Chondrocyte (in vitro differentiated cells): Measurements from ENCODE around the gene GALR1. TPM values are rescaled to one million over a fixed set of nuclear protein-coding genes. Genes with fewer than 3 reads are reported as not detected.

Source experiments
- DNase-seq: peaks from one replicate; pipeline ENCODE4 v3.0.0; 2021; ENCODE audit warnings: mixed read lengths, low spot score
- H3K27ac Mint-ChIP-seq: one replicate; pipeline ENCODE4 v1.8.0; 2021; ENCODE audit warnings: mild to moderate bottlenecking, moderate library complexity, mixed read lengths; ENCODE audit not compliant: unreplicated experiment
- H3K27me3 Mint-ChIP-seq: 2 replicates; pipeline ENCODE4 v1.8.0; 2021; ENCODE audit warnings: low read depth, mixed read lengths
- H3K36me3 Mint-ChIP-seq: 2 replicates; pipeline ENCODE4 v1.8.0; 2021; ENCODE audit warnings: low read depth, mixed read lengths
- H3K4me1 Mint-ChIP-seq: 2 replicates; pipeline ENCODE4 v1.8.0; 2021; ENCODE audit warnings: low read depth, mild to moderate bottlenecking, mixed read lengths
- H3K4me3 Mint-ChIP-seq: one replicate; pipeline ENCODE4 v1.8.0; 2021; ENCODE audit warnings: mild to moderate bottlenecking, moderate library complexity, mixed read lengths; ENCODE audit not compliant: unreplicated experiment
- H3K9me3 Mint-ChIP-seq: 2 replicates; pipeline ENCODE4 v1.8.0; 2021; ENCODE audit warnings: low read depth, mixed read lengths
- CTCF ChIP-seq: fragments of 200-600 bp; sonication (generic); IDR thresholded peaks from 2 replicates; pipeline ENCODE4 v1.5.0; 2021; ENCODE audit warnings: antibody characterized with exemption, mild to moderate bottlenecking, moderate library complexity
- total RNA-seq: library from RNA; stranded (reverse); gene quantifications from 3 replicates; pipeline ENCODE4 v1.2.1, GENCODE V29; 2021

Gene GALR1
- total RNA-seq, 1 donor from 2014 or later = not detected

GRCh38 chr18:77320971-77321559 lies 71.4 kb downstream of the GALR1 start:
- Mint-ChIP-seq H3K27me3 (peaks cover 8% of the 10 kb centered on the region), H3K36me3 (no peaks in the 10 kb centered on the region), H3K4me3 (no peak overlapping the region), H3K27ac (no peak overlapping the region), H3K9me3 (no peaks in the 10 kb centered on the region), H3K4me1 (no peaks in the 10 kb centered on the region)
- no peak for TF ChIP-seq CTCF
- DNase-seq = no peak

DNA sequence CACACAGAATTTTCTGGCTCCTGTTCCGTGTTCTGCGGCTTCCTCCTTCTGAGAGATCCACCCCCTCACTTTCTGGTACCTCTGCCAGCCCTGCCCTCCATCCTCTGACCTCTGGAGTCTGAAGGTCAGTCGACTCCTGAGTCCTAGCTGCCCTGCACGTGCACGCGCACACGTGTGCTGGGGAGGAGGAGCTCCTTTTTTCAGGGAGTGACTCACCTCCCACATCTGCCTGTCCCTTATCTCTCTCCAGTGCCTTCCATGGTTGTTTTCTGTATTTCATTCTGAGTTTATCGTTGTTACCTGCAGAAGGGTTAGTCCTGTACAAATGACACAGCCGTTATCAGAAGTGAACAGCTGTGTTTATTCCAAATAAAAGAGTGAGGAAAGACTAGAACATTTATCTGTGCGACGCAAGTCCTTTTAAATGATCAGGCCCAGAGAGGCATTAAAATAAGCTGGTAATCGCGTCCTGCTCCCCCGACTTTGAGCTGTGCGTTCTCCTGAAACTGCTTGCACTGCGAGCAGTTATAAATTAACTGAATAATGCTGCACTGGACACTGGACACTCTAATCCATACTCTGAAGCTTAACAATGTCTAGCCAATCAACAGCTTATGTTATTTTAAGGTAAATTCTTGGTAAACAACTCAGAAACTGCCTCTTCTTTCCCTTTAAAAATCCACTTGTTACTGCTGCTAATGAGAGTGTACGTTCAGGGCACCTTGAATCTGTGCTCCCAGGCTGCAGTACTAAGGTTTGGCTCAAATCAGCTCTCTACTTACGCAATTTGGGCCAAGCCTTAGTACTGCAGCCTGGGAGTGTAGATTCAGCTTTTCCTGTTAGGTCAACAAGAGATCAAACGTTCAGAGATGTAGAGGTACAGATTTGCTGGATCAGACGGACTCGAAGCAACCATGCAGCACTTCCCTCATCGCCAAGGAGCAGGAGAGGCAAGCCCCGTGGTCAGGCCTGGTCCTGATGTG lies 72.5 kb downstream of the GALR1 start:
- TF ChIP-seq CTCF = no peak
- no peaks in the 10 kb centered on the region for H3K9me3 Mint-ChIP-seq
- H3K36me3 Mint-ChIP-seq = no peaks in the 10 kb centered on the region
- no peak for DNase-seq
- no peaks in the 10 kb centered on the region for H3K4me1 Mint-ChIP-seq
- no peak overlapping the region for H3K4me3 Mint-ChIP-seq
- peaks cover 8% of the 10 kb centered on the region for H3K27me3 Mint-ChIP-seq
- H3K27ac Mint-ChIP-seq = no peak overlapping the region

GRCh38 chr18:77323640-77324299 lies 74.1 kb downstream of the GALR1 start:
- no peaks in the 10 kb centered on the region for H3K36me3 Mint-ChIP-seq
- no peak overlapping the region for H3K27ac Mint-ChIP-seq
- no peak for TF ChIP-seq CTCF
- no peak for DNase-seq
- H3K4me1 Mint-ChIP-seq = no peaks in the 10 kb centered on the region
- peaks cover 3% of the 10 kb centered on the region for H3K9me3 Mint-ChIP-seq
- H3K27me3 Mint-ChIP-seq = peaks cover 8% of the 10 kb centered on the region
- no peak overlapping the region for H3K4me3 Mint-ChIP-seq

Other genes with a start within 250 kb of the GALR1 start
- 8.3 to 15.9 TPM (median 14.0 TPM) in 3 replicates for gene MBP, start 117.1 kb upstream of the GALR1 start, total RNA-seq